SK-N-SH treated with all-trans-retinoic acid at 6 μM for 48 hours (cell line): Measurements from ENCODE around the gene ZBTB7C.

Experiments used
- ATAC-seq: fragments of 200-7000 bp; cut with Tn5 transposase; 3 replicates; pipeline ENCODE4 v1.9.1; 2020; ENCODE audit warnings: mild to moderate bottlenecking, moderate library complexity
- ARNTL ChIP-seq: fragments of 450-650 bp; formaldehyde crosslinking; IDR thresholded peaks from 2 replicates; pipeline ENCODE4 v1.5.0; 2020; ENCODE audit warnings: low read depth, mild to moderate bottlenecking, moderate library complexity, borderline replicate concordance
- BACH2 ChIP-seq: fragments of 250-450 bp; sonication (Bioruptor Pico); IDR thresholded peaks from 2 replicates; pipeline ENCODE4 v1.9.0; 2021; ENCODE audit warnings: mild to moderate bottlenecking, borderline replicate concordance
- CREB5 ChIP-seq: fragments of 250-450 bp; sonication (Bioruptor Pico); IDR thresholded peaks from 2 replicates; pipeline ENCODE4 v1.5.1; 2020; ENCODE audit warnings: low read depth, mild to moderate bottlenecking, moderate library complexity
- CSDC2 ChIP-seq: fragments of 250-450 bp; sonication (Bioruptor Pico); IDR thresholded peaks from 2 replicates; pipeline ENCODE4 v1.5.0; 2020; ENCODE audit warnings: mild to moderate bottlenecking, moderate library complexity
- CSRNP3 ChIP-seq: fragments of 250-450 bp; sonication (Bioruptor Pico); IDR thresholded peaks from 2 replicates; pipeline ENCODE4 v1.5.1; 2021; ENCODE audit warnings: mild to moderate bottlenecking, moderate library complexity
- GLIS3 ChIP-seq: fragments of 250-450 bp; sonication (Bioruptor Pico); IDR thresholded peaks from 2 replicates; pipeline ENCODE4 v1.5.0; 2020; ENCODE audit warnings: mild to moderate bottlenecking, moderate library complexity
- ISL1 ChIP-seq: fragments of 250-450 bp; sonication (Bioruptor Pico); IDR thresholded peaks from 2 replicates; pipeline ENCODE4 v2.1.2; 2022; ENCODE audit warnings: mild to moderate bottlenecking, moderate library complexity
- PATZ1 ChIP-seq: fragments of 250-450 bp; sonication (Bioruptor Pico); IDR thresholded peaks from 2 replicates; pipeline ENCODE4 v1.8.0; 2020; ENCODE audit warnings: mild to moderate bottlenecking, moderate library complexity, borderline replicate concordance
- PPARA ChIP-seq: fragments of 250-450 bp; sonication (Bioruptor Pico); IDR thresholded peaks from 2 replicates; pipeline ENCODE4 v1.5.0; 2020; ENCODE audit warnings: mild to moderate bottlenecking, borderline replicate concordance
- RARB ChIP-seq: fragments of 250-450 bp; sonication (Bioruptor Pico); IDR thresholded peaks from 2 replicates; pipeline ENCODE4 v1.8.0; 2021; ENCODE audit warnings: mild to moderate bottlenecking, moderate library complexity
- SNAI2 ChIP-seq: fragments of 250-450 bp; sonication (Bioruptor Pico); IDR thresholded peaks from 2 replicates; pipeline ENCODE4 v1.5.0; 2020; ENCODE audit warnings: mild to moderate bottlenecking, moderate library complexity
- TCF4 ChIP-seq: fragments of 250-450 bp; sonication (Bioruptor Pico); IDR thresholded peaks from 2 replicates; pipeline ENCODE4 v1.8.0; 2021; ENCODE audit warnings: mild to moderate bottlenecking, moderate library complexity, borderline replicate concordance
- TOX ChIP-seq: fragments of 250-450 bp; sonication (Bioruptor Pico); IDR thresholded peaks from 2 replicates; pipeline ENCODE4 v1.8.0; 2021; ENCODE audit warnings: mild to moderate bottlenecking, moderate library complexity, borderline replicate concordance
- TSHZ2 ChIP-seq: fragments of 250-450 bp; sonication (Bioruptor Pico); IDR thresholded peaks from 2 replicates; pipeline ENCODE4 v1.5.0; 2020; ENCODE audit warnings: mild to moderate bottlenecking, moderate library complexity
- ZC3H10 ChIP-seq: fragments of 250-450 bp; sonication (Bioruptor Pico); IDR thresholded peaks from 2 replicates; pipeline ENCODE4 v1.5.1; 2021; ENCODE audit warnings: mild to moderate bottlenecking, moderate library complexity
- ZFP3 ChIP-seq: fragments of 250-450 bp; sonication (Bioruptor Pico); IDR thresholded peaks from 2 replicates; pipeline ENCODE4 v1.5.0; 2020; ENCODE audit warnings: mild to moderate bottlenecking, moderate library complexity
- ZNF565 ChIP-seq: fragments of 450-650 bp; formaldehyde crosslinking; conservative IDR thresholded peaks from 2 replicates; pipeline ENCODE4 v1.5.0; 2020; ENCODE audit warnings: low read depth, mild to moderate bottlenecking, moderate library complexity
- ZNF8 ChIP-seq: fragments of 450-650 bp; formaldehyde crosslinking; IDR thresholded peaks from 2 replicates; pipeline ENCODE4 v1.5.0; 2020; ENCODE audit warnings: mild to moderate bottlenecking, moderate library complexity
- TF ChIP-seq, protein P1 (sequence below): fragments of 250-450 bp; sonication (Bioruptor Pico); IDR thresholded peaks from 2 replicates; pipeline ENCODE4 v1.8.0; 2021; ENCODE audit warnings: low read depth, mild to moderate bottlenecking, moderate library complexity, borderline replicate concordance

ZBTB7C gene

GRCh38 chr18:48454261-48454757, 45.1 kb upstream of the ZBTB7C start:
- no peak for ATAC-seq
- TF ChIP-seq TOX (CRISPR knock-in tag) (no peak), ZNF8 (CRISPR knock-in tag) (no peak), SNAI2 (CRISPR knock-in tag) (no peak), GLIS3 (CRISPR knock-in tag) (no peak), TSHZ2 (no peak), RARB (no peak), ISL1 (CRISPR knock-in tag) (no peak), CSRNP3 (CRISPR knock-in tag) (no peak), ARNTL (CRISPR knock-in tag) (no peak), ZC3H10 (CRISPR knock-in tag) (no peak)
- TF ChIP-seq, protein P1, sequence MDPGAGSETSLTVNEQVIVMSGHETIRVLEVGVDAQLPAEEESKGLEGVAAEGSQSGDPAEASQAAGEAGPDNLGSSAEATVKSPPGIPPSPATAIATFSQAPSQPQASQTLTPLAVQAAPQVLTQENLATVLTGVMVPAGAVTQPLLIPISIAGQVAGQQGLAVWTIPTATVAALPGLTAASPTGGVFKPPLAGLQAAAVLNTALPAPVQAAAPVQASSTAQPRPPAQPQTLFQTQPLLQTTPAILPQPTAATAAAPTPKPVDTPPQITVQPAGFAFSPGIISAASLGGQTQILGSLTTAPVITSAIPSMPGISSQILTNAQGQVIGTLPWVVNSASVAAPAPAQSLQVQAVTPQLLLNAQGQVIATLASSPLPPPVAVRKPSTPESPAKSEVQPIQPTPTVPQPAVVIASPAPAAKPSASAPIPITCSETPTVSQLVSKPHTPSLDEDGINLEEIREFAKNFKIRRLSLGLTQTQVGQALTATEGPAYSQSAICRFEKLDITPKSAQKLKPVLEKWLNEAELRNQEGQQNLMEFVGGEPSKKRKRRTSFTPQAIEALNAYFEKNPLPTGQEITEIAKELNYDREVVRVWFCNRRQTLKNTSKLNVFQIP (CRISPR knock-in tag), result no peak

GRCh38 chr18:48453330-48454066, 44.3 kb upstream of the ZBTB7C start:
- TF ChIP-seq CSDC2 (CRISPR knock-in tag) (no peak), RARB (no peak), PPARA (no peak), SNAI2 (CRISPR knock-in tag) (no peak), CSRNP3 (CRISPR knock-in tag) (no peak), TCF4 (CRISPR knock-in tag) (no peak), ZFP3 (CRISPR knock-in tag) (no peak), ARNTL (CRISPR knock-in tag) (no peak), BACH2 (CRISPR knock-in tag) (no peak), PATZ1 (no peak), TOX (CRISPR knock-in tag) (no peak), ZNF565 (no peak), TSHZ2 (no peak), ZNF8 (CRISPR knock-in tag) (no peak), CREB5 (no peak)
- TF ChIP-seq, protein P1 (CRISPR knock-in tag), result no peak
- ATAC-seq, result no peak
